GM04504 (cell line): Measurements from ENCODE around the gene TMEM178B.

Source experiments
- DNase-seq: peaks from one replicate; pipeline ENCODE4 v3.0.0-alpha.2; 2012; ENCODE audit warnings: low read depth

TMEM178B gene

DNA sequence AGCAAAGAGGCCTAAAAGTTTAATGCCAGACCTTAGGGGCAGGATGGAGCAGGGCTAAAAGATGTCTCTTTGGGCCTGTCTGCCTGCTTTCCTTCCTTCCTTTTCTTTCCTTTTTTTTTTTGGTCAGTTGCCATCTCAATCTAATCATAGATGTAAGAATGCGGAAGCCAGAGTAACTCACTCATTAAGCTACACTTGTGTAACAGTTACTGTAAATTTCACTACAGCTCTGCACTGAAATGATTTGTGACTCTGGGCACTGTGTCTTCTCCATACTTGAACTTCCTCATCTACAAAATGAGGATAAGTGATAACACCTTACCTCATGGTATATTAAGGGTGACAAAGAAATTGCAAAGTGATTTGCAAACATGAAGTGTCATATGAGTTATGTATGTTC lies 401.8 kb downstream of the TMEM178B start:
- DNase-seq, result no peak

DNA sequence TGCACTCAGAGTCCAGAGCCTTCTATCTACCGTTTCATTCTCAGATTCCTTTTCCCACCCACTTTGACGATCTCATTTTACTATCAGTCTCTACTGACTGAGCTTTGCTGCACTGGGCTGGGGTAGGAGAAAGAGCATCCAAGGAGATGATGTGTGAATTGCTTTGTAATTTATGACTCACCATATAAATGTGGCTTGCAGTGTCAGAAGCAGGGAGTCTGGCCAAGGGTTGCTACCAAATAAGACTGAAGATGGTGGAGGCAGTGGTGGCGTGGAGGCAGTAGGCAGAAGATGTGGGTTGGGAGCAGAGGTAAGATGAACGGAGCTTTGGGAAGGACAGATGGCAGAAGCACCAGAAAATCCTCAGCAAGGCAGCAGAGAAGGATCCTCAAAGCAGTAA lies 404.0 kb downstream of the TMEM178B start:
- DNase-seq, result no peak

DNA sequence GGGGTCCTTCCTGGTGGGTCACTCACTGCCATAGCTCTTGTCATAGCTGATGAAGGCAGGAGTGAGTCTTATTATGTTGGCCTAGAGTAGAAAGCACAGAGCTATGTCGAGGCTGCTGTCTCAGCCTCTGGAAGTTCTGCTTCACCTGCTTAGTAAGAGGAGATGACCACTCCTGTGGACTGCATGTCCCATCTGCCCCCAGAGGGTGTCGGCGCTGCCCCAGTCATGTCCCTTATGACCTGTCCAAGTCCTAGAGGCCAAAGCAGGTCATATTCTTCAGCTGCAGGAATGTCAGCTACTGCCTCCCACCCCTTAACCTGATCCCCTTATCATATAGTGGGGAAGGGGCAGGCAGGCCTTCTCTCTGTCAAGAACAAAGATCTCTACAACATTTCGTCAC lies 405.0 kb downstream of the TMEM178B start:
- no peak for DNase-seq

DNA sequence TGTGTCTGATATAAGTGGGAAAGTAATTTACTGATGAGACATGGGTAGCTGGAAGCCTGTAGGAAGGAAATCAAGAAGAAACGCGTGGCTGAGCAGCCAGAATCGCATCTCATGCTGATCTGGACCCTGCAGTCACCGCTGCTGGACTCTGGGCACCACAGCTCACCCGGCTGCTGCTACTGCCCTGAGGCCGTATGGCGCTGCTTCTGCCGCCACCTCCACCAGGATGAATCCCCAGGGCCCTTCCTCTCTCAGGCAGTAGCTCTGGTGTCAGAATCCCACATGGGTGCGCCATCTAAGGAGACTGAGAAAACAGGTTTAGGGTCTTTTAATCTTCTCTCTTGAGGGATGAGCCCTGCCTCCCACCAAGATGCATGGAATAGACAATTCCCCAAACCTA lies 407.1 kb downstream of the TMEM178B start:
- no peak for DNase-seq

DNA sequence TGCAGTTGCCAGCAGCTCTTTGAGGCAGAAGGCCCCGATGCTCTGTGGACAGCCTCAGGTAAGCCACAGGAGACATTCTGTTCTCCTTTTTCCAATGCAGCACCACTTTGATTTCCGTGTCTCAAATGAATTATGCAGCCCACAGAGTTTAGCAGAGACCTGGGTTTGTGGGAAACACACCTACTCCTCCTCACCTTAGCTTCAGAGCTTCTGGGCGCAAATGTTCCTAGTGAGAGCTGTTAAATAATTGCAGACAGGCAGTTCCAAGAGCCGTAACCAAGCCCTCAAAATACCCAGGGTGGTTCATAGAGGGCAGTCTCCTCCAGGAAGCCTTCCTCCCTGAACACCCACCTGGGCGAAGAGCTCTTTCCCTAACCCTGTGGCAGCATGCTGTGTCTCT lies 408.1 kb downstream of the TMEM178B start:
- no peak for DNase-seq

DNA sequence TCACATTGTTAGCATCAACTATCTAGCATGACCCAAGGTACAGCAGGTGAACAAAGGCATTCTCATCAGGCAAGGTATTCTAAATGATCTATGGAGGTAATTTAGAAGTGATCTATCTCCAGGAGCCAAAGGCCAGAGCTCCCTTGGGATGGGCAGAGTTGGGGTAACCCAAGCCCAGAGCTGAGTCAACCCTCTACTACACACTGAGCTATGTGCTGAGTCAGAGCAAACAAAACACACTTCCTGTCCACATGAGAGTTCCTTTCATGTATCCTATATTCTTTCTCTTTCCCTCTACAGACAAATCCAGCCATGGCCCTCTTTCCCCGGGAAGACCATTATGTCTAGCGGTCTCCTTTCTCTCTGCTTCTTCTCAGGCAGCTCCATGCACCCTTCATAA lies 409.2 kb downstream of the TMEM178B start:
- DNase-seq, result no peak

DNA sequence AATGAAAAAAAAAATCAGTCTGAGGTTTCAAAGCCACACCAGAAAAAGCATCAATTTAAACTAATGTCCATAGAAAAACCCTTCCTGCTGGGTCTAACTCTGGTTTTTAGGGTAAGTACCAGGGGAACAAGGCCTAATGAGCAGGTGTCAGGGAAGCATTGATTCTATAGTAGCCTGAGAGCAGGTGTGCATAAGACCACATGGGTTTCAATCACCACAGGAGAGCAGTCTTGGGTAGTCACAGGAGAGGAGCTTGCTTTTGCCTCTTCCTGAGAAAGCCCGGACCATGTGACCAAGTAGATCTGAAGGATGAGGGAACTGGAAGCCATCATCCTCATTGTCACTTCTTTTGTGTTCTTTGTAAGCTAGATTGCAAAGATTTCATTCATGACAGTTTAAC lies 411.0 kb downstream of the TMEM178B start:
- DNase-seq, result no peak

DNA sequence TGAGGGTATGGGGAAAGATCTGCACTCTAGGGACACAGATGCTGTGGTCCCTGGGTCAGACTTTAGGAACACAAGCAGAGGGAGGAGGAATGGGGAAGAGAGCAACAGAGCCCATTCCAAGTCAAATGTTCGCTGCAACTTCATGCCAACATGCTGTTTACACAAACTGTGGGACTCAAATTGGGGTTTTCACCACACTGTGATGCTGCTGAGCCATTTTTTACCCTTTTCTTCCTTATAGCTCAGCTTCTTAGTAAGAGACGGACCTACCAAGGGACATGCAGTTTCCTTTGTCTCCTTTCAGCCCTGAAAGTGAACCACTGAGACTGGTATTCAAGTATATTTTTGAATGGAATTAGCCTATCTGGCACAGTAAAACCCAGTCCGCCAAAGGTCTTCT lies 413.1 kb downstream of the TMEM178B start:
- no peak for DNase-seq

DNA sequence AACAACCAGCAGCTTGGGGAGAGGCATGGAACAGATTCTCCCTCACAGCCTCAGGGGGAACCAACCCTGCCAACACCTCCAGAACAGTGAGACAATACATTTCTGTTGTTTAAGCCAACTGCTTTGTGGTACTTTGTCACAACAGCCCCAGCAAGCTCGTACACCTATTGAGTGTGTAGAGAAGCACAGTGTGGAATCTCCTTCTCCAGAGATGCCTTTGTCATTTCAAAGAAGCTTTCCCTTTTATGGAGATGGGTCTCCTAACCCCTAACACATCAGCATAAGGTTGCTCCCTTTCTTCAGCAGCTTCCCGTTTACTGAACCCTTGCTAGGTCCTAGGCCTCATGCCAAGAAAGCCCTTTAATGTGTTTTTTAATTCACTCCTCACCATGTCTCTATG lies 416.6 kb downstream of the TMEM178B start:
- no peak for DNase-seq

DNA sequence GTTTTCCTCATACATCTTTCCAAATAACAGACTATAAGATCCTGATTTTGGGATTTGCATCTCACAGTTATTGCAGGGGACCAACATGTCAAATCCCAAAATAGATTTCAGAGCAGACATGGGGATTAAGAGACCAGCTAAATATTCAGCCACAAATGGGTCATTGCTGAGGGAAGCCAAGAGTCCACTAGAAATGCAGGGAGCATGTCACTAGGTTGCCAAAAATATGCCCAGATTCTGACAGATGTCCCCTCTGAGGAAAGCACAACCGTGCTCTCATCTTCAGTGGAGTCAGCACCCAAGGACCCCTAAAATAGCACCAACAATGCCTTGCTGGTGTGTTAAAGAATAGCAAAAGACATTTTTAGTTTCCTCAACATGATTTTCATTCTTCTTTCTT lies 421.2 kb downstream of the TMEM178B start:
- no peak for DNase-seq

DNA sequence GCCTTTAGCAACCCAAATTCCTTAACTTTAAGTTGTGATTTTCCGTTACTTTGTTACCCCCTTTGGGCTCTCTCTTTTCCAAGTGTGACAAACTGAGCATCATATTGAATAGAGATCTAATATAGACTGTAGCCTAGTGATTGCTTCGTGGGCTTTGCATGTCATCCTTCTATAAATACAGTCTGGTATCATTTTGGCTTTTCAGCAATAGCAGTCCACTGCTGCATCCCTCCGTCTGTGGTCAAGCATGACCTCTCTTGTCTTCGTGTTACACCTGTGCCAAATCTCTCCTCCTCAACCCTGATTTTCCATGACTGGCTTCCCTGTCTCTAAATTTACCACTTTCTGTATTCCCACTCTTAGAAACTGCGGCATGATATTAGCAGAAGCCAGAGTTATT lies 423.5 kb downstream of the TMEM178B start:
- no peak for DNase-seq

DNA sequence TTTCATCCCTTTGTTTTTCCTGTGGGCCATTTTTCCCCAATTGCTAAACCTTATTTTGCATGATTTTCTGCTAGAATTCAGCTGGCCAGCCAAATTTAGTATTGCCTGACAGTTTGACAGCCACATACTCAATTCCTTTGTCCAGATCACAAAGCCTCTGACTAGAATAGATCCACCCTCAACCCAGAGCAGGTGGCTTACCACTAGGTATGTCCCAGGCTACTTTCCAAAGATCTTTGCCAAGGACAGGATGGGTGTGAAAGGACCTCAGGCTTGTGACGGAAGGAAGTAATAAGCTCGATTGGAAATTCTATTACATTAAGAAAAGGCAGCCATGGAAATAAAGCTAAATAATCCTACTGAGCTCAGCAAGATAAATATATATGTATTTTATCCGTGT lies 426.7 kb downstream of the TMEM178B start:
- DNase-seq, result no peak

DNA sequence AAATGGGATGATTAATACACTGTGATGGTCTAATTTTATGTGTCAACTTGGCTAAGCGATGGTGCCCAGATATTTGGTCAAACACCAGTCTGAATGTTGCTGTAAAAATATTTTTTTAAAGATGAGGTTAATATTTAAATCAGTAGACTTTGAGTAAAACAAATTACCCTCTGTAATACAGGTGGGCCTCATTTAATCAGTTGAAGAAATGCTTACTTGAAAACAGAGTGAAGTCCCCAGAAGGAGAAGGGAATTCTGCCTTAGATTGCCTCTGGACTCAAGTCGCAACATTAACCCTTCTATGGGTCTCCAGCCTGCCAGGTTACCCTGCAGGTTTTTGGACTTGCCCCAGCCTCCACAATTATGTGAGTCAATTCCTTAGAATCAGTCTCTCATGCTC lies 427.6 kb downstream of the TMEM178B start:
- no peak for DNase-seq

DNA sequence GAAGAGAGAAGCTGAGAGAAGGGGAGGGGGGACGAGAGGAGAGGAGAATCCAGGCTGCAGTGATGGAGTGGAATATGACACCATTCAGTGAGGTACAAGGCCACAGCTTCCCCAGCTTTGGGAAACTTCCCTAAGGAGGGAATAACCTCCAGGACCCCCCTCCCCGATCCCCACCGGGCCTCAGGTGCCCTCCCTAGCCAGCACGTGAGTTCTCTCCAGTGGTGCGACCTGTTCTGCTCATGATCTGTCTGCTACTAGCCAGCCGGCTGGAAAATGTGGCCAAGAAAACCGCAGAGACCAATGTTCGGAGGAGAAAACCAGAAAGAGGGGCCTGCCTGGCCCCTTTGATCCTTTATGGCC lies 437.4 kb downstream of the TMEM178B start:
- no peak for DNase-seq

DNA sequence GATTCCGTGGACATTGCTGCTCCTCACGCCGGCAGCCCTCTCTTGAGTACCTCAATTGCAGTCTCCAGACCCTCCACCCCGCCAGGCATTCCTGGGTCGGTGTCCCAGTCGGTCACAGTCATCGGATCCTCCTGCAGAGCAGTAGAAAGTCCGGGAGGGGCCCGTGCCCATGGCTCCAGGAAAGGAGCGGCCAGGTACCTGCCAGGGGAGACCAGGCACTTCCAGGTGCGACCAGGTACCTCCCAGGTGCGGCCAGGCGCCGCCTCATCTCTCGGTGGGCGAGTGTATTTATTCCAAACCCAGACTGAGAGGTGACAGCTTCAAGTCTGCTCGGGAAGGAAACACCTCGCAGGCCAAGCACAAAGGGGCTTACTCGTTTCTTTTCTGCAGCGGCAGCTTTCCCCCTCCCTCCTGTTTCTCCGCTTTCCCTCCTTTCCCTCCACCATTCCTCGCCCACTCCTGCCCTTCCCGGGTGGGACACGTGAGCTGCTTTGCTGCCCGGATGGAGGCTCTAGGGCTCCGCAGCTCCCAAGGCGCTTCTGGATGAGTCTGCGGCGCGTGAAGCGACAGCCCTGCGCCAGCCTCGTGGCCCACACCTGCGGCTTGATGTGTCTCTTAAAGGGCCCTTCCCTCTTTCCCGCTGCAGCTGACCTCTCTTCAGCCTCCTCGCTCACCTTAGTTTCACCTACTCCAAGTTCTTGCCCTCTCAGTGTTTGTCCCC lies 438.0 kb downstream of the TMEM178B start:
- DNase-seq, result no peak

DNA sequence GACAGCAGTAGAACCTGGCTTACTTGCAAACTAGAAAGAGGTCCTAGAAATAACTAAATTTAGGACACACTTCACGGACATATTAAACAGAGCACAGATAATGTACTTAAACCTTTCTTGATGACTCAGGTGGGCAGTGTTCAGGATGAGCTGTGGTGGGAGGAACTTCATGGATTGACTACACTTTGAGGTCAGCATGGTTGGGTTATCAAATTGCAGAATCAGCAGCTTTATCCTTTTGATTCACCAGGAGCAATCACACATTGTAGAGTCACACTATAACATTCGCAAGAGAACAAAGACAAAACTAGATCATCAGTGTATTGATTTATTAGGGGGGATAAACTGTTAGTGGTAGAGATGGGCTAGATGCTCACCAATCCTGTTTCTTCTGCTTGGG lies 438.7 kb downstream of the TMEM178B start:
- no peak for DNase-seq

DNA sequence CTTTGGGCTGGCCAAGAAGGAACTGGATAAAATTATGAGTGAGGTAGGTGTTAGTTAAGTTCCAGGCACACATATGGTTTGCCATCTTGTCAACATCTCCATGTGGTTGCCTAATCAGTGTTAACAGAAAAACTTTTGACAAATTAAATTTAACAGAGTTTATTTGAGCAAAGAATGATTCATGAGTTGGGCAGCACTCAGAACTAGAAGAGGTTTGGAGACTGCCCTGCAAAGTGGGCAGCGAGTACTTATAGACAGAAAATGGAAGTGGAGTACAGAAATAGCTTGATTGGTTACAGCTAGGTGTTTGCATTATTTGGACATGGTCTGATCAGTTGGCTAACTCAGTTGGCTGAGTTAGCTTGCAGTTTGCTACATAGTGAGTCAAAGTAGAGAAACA lies 439.9 kb downstream of the TMEM178B start:
- no peak for DNase-seq

DNA sequence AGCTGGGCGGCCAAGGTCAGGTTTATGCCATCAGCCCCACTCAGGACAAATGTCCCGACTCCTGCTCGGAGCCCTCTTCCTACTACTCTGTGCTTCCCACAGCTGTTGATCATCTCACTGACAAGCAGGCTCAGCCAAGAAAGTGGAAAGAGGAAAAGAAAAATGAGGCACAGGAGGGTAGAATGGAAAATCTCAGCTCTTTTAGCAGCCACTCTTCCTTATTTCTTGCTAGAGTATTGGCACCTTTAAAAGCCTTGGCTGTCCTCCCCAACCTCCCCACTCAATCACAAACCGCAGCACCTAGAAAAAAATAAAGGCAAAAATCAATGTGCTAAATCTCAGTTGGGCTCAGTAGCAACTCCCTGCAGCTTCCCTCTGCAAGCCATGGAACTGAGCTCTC lies 442.1 kb downstream of the TMEM178B start:
- no peak for DNase-seq

DNA sequence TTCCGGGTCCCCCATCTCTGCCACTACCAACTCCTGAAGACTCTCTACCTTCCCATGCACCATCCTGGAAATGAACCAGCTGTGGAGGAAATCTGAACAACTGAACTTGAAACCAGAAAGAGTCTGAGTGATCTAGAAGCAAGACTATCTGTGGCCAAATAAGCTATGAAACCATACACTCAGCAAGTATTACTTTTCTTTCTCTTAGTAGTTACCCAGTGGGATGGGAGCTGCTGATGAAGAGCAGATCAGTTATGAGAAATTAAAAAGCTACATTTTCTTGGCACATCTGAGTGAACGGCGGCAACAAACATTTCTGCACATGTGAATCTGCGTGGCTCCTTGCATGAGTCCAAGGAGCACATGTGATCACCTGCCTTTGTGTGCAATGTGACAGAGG lies 445.8 kb downstream of the TMEM178B start:
- DNase-seq, result no peak

DNA sequence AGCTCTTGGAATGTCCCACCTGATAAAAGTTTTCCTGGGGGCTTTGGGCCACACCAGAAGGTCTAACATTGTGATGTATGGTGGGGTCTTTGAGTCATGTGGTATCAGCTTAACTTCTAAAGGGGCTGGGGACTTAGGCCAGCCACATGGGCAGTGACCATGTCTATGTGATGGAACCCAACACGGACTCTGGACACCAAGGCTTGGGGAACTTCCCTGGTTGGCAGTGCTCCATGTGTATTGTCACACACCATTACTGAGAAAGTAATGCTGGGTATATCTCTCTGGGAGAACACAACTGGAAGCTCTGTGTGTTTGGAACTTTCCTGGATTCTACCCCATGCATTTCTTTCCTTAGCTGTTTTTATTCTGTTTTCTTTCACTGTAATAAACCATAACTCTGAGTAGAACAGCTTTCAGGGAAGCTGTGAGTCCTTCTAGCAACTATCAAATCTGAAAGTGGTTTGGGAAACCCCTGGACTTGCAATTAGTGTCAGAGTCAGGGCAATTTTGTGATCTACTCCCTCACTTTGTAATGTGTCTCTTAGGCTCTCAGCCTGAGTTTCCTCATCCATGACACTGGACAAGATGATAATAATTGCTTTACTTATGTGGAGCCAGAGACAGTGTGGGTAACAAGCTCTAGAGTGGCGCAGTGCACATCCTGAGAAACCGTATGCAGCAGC lies 448.9 kb downstream of the TMEM178B start:
- DNase-seq, result no peak

DNA sequence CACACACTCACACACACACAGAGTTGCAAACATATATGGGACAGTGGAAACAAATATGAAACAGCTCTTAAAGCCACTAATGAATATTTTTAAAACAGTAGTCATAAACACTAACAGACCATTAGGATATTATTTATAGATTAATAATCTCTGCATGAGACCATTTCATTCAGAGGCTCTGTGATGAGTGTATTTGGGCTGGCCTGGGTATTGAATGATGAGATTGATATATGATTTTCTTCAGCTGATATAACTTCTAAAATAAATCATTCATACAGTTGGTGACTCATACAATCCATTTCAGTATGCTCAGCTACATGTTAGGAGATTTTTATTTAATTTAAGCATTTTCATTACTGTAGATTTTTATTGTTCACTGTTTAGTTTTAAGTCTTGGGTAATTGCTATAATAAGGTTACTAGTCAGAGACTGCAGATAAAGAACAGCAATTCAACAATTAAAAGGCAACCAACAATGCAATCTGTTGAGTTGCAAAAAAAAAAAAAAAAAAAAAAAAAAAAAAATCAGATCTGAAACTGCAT lies 452.2 kb downstream of the TMEM178B start:
- no peak for DNase-seq

DNA sequence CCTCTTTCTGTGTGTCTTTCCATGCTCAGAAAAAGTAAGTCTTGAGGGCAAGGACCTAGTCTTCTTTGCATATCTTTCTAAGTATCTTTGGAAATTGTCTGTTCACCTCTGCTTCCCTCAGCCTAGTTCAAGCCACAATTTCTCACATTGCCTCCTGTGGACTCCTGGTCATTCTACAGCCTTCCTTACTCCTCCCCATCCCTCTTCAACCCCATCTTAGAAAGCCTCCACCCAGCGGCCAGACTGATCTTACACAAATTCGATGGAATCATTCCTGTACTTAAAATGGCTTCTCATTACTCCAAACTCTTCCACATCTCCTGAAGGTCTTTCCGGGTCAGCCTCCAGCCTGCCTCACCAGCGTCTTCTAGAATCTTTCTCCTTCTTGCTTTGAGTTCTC lies 453.2 kb downstream of the TMEM178B start:
- DNase-seq, result no peak

DNA sequence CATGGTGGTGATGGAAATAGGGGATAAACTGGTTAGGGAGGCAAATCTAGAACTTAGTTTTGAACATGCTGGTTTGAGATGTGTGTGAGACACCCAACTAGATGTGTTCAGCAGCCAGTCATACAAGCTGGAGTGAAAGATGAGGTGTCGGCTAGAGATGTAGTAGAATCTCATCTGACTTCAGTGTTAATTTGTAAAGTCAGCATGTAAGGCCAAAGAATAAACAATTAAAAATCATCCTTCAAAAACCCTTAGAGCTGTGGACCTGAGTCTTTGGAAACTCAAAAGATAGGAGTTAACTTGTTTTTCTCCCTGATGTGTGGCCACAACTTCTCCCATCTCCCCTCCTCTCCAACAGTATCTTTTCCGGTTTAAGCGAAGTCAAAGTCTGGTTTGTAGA lies 454.5 kb downstream of the TMEM178B start:
- no peak for DNase-seq
